Stimulated activated CD8-positive, alpha-beta memory T cell treated with anti-CD3 and anti-CD28 coated beads, Interleukin-7, amount 100 ng/mL, for 1 hour (primary cell): ENCODE measurements around the gene GAS2L2.

Experiments
- DNase-seq, 2 donors: peaks; one replicate each; pipeline ENCODE4 v3.0.0-alpha.2; 2020; ENCODE audit warnings: low read depth in 2 of 2

GAS2L2 gene

GRCh38 chr17:35694906-35695305, 58.1 kb downstream of the GAS2L2 start:
- no peak for DNase-seq
